DND-41 (cell line): ENCODE measurements around the gene RGS3.

Experiments
- ATAC-seq: fragments of 200-7000 bp; cut with Tn5 transposase; 3 replicates; pipeline ENCODE4 v1.9.1; 2021; ENCODE audit warnings: low read depth; ENCODE audit not compliant: insufficient read depth
- DNase-seq: peaks from one replicate; pipeline ENCODE4 v3.0.0-alpha.2; 2020
- H2AFZ ChIP-seq: 2 replicates; pipeline ENCODE4 v1.6.0; 2012; ENCODE audit warnings: low read depth, low read length
- H3K27ac ChIP-seq: 2 replicates; pipeline ENCODE4 v1.5.1; 2012; ENCODE audit warnings: low read length, inconsistent platforms
- H3K27me3 ChIP-seq: fragments of 200-600 bp; sonication (generic); 2 replicates; pipeline ENCODE4 v1.6.0; 2012; ENCODE audit warnings: low read length, mild to moderate bottlenecking, inconsistent platforms; ENCODE audit not compliant: insufficient read depth, poor library complexity
- H3K36me3 ChIP-seq: 2 replicates; pipeline ENCODE4 v1.5.1; 2012; ENCODE audit warnings: low read length, inconsistent platforms; ENCODE audit not compliant: insufficient read depth
- H3K4me1 ChIP-seq: 2 replicates; pipeline ENCODE4 v1.5.1; 2012; ENCODE audit warnings: mild to moderate bottlenecking, low read length; ENCODE audit not compliant: insufficient read depth
- H3K4me2 ChIP-seq: 2 replicates; pipeline ENCODE4 v1.6.0; 2012; ENCODE audit warnings: mild to moderate bottlenecking, moderate library complexity, low read length, inconsistent platforms; ENCODE audit not compliant: insufficient read depth
- H3K4me3 ChIP-seq, 2 experiments: fragments of 200-600 bp in 1 of 2; shearing (Covaris generic) in 1 of 2; 2 replicates each; pipeline ENCODE4 v1.5.1; 2012 to 2016; ENCODE audit warnings: inconsistent platforms in 2 of 2, low read length in 2 of 2, mild to moderate bottlenecking in 2 of 2, low read depth in 1 of 2, moderate library complexity in 1 of 2
- H3K79me2 ChIP-seq: 2 replicates; pipeline ENCODE4 v1.6.0; 2012; ENCODE audit warnings: low read length, inconsistent platforms; ENCODE audit not compliant: insufficient read depth
- H3K9ac ChIP-seq: 2 replicates; pipeline ENCODE4 v1.6.0; 2012; ENCODE audit warnings: low read depth, mild to moderate bottlenecking, inconsistent platforms, low read length, moderate library complexity
- H3K9me3 ChIP-seq: 2 replicates; pipeline ENCODE4 v1.5.1; 2012; ENCODE audit warnings: low read length, moderate library complexity, mild to moderate bottlenecking, inconsistent platforms; ENCODE audit not compliant: insufficient read depth, severe bottlenecking
- H4K20me1 ChIP-seq: 2 replicates; pipeline ENCODE4 v1.6.0; 2012; ENCODE audit warnings: low read length; ENCODE audit not compliant: insufficient read depth
- CTCF ChIP-seq: IDR thresholded peaks from 2 replicates; pipeline ENCODE4 v1.5.1; 2012; ENCODE audit warnings: borderline replicate concordance, low read length, moderate library complexity, mild to moderate bottlenecking; ENCODE audit not compliant: poor library complexity, severe bottlenecking; ENCODE audit errors: extremely low read depth
- EZH2 ChIP-seq: IDR thresholded peaks from 3 replicates; pipeline ENCODE4 v1.6.1; 2012; ENCODE audit warnings: borderline replicate concordance, low read depth, mild to moderate bottlenecking, moderate library complexity, low read length, inconsistent platforms; ENCODE audit not compliant: severe bottlenecking

The RGS3 gene

GRCh38 chr9:113566016-113566711, 102.6 kb downstream of the RGS3 start:
- Histone ChIP-seq H3K4me2 (no peak overlapping the region), H4K20me1 (no peaks in the 10 kb centered on the region), H3K27ac (no peak overlapping the region), H3K36me3 (no peaks in the 10 kb centered on the region), H3K27me3 (no peaks in the 10 kb centered on the region), H3K4me3 (no peak overlapping the region), H2AFZ (no peak overlapping the region), H3K9ac (no peak overlapping the region), H3K79me2 (no peaks in the 10 kb centered on the region), H3K9me3 (no peaks in the 10 kb centered on the region), H3K4me1 (no peaks in the 10 kb centered on the region)
- no peak for ATAC-seq
- no peak for DNase-seq
- TF ChIP-seq EZH2 (no peak), CTCF (no peak)

- H3K4me2 ChIP-seq = no peak overlapping the region
- TF ChIP-seq CTCF = no peak
- TF ChIP-seq EZH2 = no peak
- no peak overlapping the region for H2AFZ ChIP-seq
- no peaks in the 10 kb centered on the region for H3K27me3 ChIP-seq
- no peak for ATAC-seq
- DNase-seq = no peak
- no peaks in the 10 kb centered on the region for H3K79me2 ChIP-seq
- no peaks in the 10 kb centered on the region for H4K20me1 ChIP-seq
- H3K4me1 ChIP-seq = no peaks in the 10 kb centered on the region
- no peaks in the 10 kb centered on the region for H3K36me3 ChIP-seq
- no peak overlapping the region for H3K4me3 ChIP-seq
- no peaks in the 10 kb centered on the region for H3K9me3 ChIP-seq
- H3K27ac ChIP-seq = no peak overlapping the region
- no peak overlapping the region for H3K9ac ChIP-seq
Measured at GRCh38 chr9:113566712-113567071, 103.2 kb downstream of the RGS3 start.

- no peaks in the 10 kb centered on the region for H3K4me1 ChIP-seq
- H3K27me3 ChIP-seq = no peaks in the 10 kb centered on the region
- no peak for DNase-seq
Measured at GRCh38 chr9:113567361-113568080, 104.0 kb downstream of the RGS3 start.

More at GRCh38 chr9:113567361-113568080, 104.0 kb downstream of the RGS3 start:
- Histone ChIP-seq H3K4me2 (no peak overlapping the region), H4K20me1 (no peaks in the 10 kb centered on the region), H3K9ac (no peak overlapping the region), H3K27ac (no peak overlapping the region), H3K4me3 (no peak overlapping the region), H3K79me2 (no peaks in the 10 kb centered on the region), H3K9me3 (no peaks in the 10 kb centered on the region), H2AFZ (no peak overlapping the region), H3K36me3 (no peaks in the 10 kb centered on the region)
- ATAC-seq = no peak
- TF ChIP-seq CTCF (no peak), EZH2 (no peak)
